HG03457 (cell line): ENCODE data around the gene PRKCE.

ENCODE experiments used
- ATAC-seq: cut with Tn5 transposase; IDR thresholded peaks from one replicate; pipeline ENCODE4 v1.9.1; 2021; ENCODE audit warnings: moderate number of reproducible peaks; ENCODE audit not compliant: unreplicated experiment

PRKCE gene

GRCh38 chr2:45750001-45750400 is 98.5 kb downstream of the PRKCE start:
- ATAC-seq, result no peak

GRCh38 chr2:45750484-45750883 is 99.0 kb downstream of the PRKCE start:
- ATAC-seq, result no peak

GRCh38 chr2:45753381-45753780 is 101.9 kb downstream of the PRKCE start:
- no peak for ATAC-seq

GRCh38 chr2:45754131-45755010 is 102.9 kb downstream of the PRKCE start:
- no peak for ATAC-seq

DNA sequence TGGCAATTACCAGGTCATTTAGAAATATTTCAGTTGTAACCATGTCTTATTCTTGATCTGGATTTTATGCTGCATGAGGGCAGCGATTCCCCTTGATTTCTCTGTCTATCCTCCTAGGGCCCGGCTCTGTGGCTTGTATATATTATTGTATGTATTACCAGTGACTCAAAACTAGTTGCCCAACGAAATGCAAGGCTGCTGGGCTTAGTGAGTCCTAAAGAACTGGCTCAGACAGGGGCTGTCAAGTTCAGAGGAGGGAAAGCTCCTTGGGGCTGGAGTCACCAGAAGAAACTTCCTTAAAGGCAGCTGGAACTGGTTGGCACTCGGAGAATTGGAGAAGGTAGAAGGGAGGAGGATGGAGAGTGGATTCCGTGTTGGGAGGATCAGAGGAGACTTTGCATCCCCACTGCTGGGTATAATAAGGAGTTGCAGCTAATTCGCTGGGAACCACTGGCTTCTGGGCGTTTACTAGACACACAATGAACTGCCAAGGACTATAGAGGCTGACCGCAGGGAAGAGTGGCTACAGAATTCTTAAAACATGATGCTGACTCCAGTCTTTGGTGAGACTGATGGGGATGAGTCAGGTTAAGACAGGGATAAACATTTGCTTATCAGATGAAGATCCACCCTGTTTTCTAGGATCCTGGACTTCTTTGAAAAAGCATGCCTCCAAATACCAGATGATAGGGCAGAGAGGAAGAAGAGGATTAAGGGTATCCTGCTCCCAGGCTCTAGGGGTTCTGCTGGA is 104.3 kb downstream of the PRKCE start:
- no peak for ATAC-seq

- no peak for ATAC-seq
These were observed 106.5 kb downstream of the PRKCE start for GRCh38 chr2:45758018-45758417.

GRCh38 chr2:45759310-45759851 is 107.9 kb downstream of the PRKCE start:
- no peak for ATAC-seq

DNA sequence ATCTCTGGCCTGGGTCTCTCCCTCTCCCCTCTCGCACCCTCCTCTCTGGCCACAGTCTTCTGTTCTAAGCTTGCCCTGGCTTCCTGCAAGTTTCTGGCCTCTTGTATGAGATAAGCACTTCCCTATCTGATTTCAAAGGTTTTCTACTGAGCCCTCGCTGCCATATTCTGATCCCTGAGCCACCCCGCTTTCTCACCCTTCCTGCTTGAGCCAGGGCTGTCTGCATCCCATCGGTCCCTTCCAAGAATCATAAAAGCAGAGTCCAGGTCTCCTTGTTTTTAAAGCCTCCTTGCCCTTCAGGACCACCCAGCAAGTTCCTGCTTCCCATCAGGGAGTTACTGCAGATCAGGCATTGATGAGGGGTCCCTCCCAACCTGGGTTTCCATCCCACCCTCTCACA is 110.2 kb downstream of the PRKCE start:
- ATAC-seq, result no peak

GRCh38 chr2:45763255-45763654 is 111.8 kb downstream of the PRKCE start:
- no peak for ATAC-seq

DNA sequence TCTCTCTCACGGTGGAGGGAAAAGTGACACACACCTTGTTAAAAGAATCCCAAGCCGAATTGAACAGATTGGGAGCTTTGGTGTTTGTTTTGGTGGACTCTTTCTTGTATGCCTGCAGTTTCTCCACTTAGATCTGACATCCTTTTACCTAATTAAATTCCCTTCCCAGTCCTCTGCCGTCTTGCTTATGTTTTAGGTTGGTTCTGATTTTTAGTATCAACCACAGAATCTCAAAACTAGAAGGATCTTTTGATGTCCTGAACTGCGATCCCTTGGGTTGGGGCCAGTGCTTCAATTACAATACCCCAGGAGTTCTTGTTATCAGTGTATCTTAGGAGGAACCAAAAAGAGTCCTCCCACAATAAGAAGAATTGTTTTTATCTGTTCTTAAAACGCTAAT is 112.3 kb downstream of the PRKCE start:
- no peak for ATAC-seq

- no peak for ATAC-seq
These were observed 113.7 kb downstream of the PRKCE start for GRCh38 chr2:45765007-45765727.

GRCh38 chr2:45765728-45766254 is 114.3 kb downstream of the PRKCE start:
- ATAC-seq, result no peak

DNA sequence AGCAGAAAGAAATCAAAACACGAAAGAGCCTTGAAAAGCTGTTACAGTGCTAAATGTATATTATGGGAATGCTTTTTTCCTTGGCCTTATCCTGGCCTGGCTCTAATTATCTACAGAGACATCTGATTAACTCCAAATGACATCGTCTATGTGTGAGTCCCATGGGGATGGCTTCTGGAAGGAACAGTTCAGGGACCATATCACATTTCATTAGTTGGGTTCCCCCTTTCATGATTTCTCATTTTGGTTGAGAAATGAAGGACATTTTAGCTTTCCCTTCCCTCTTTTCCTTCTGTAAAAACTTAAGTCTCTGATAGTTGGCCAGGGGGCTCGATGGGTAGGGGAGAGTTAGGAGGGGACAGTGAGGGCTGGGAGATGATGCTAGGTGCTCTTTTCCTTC is 116.7 kb downstream of the PRKCE start:
- ATAC-seq, result no peak

DNA sequence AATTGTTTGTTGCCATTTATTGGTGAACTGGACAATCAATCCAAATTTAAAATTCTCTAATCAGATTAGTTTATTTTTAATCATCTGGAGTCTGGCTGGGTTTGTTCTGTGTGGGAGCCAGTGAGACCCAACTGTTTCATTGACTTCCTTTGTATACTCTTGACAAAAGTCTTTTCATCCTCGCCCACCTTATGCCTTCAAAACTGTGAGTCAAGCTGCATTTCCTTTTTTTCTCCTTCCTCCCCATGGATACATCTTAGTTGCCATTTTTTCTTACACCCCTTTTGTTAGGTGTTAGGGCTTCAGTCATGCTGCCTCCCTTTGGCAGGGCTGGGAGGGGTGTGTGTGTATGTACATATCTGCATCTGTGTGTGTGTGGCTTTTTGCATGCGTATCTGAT is 117.6 kb downstream of the PRKCE start:
- no peak for ATAC-seq

DNA sequence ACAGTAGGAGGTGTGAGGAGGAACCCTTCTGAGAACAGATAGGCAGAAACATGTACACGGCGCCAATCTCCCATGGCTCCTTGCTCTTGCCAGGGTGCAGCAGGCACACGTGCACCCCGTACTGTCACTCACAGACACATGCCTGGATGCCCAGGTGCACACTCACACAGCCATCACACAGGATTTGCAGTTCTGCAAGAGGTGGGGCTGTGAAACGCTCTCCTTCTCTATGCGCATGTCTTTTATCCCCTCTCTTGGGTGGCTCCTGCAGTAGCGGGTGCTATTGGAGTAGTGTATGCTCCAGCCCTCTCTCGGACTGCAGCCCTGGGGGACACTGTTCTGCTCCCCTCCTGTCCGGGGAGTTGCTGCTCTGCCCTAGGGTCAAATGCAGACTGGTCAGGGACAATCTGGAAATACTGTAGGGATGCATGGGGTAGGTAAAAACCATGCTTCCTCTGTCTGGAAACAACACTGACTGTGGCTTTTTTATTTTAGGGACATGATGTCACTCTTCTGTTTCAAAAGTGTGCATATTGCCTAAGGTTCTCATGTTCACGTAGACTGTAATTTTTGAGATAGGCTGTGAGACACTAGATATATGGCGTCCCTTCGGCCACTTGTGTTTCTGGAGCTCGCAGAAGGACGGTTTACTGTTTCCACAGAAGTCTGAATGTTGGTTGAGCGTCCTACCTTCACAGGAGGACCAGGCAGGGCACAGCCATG is 118.5 kb downstream of the PRKCE start:
- ATAC-seq, result no peak

GRCh38 chr2:45770811-45771210 is 119.3 kb downstream of the PRKCE start:
- ATAC-seq, result no peak

DNA sequence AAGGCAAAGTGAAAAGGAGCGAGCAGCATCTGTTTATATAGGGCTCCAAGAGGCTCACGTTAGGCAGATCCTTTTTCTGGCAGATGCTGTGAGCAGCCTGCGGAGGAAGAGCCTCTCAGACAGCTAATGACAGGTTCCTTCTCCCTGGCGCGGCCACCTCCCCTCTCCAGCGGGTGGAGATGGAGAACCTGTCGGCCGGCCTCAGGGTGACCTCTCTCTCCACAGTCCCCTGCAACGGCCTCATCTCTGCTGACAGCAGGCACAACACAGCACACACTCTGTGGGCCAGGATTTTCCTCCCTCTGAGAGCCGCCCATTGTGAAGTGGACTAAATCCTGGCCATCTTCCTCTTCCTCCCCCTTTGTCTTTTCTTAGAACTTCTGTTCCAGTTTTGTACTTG is 119.8 kb downstream of the PRKCE start:
- ATAC-seq, result no peak

GRCh38 chr2:45772038-45772437 is 120.6 kb downstream of the PRKCE start:
- ATAC-seq, result no peak

- no peak for ATAC-seq
These were observed 122.4 kb downstream of the PRKCE start for GRCh38 chr2:45773909-45774308.

DNA sequence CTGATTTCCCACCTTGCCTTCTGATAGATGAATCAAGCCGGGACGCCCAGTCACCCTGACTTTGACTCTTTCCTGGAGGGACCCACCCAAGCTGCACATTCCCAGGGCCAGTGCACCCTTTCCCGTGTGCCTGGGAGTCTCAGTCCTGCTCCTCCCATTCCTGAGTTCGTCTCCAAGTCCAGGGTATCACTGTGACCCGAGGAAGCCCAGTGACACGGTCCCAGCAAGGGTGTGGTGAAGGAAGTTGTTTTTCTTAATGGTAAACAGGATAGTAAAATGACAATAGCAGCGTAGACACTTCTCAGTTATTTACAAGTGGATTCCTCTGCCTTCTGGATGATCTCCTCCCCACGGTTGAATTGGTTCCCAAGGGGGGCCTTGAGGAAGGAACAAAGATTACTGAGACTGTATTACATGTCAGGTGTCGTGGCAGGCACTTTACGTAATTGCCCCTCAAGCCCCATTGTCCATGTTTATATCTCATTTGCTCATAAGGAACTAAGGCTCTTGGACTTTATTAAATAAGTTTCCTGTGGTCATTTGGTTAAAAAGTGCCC is 123.3 kb downstream of the PRKCE start:
- no peak for ATAC-seq
